Germinal center (tissue), 1 donor: ENCODE measurements around the gene PBOV1.

ENCODE experiments used
- DNase-seq: peaks from one replicate; pipeline ENCODE4 v3.0.0; 2012; ENCODE audit warnings: mixed read lengths, low spot score

The PBOV1 gene

GRCh38 chr6:138204792-138205384 lies 13.4 kb downstream of the PBOV1 start:
- no peak for DNase-seq

- no peak for DNase-seq
These were observed 14.0 kb downstream of the PBOV1 start for GRCh38 chr6:138204303-138204702.

- DNase-seq = no peak
These were observed 15.0 kb downstream of the PBOV1 start for GRCh38 chr6:138203315-138203714.

- no peak for DNase-seq
These were observed 16.5 kb downstream of the PBOV1 start for GRCh38 chr6:138201836-138202235.

GRCh38 chr6:138198430-138199091 lies 19.7 kb downstream of the PBOV1 start:
- DNase-seq = no peak

- DNase-seq = no peak
These were observed 20.7 kb downstream of the PBOV1 start for GRCh38 chr6:138197570-138197969.

- no peak for DNase-seq
These were observed 22.1 kb downstream of the PBOV1 start for GRCh38 chr6:138196122-138196738.

- DNase-seq = no peak
These were observed 24.0 kb downstream of the PBOV1 start for GRCh38 chr6:138194287-138194686.

GRCh38 chr6:138188278-138188941 lies 29.9 kb downstream of the PBOV1 start:
- DNase-seq = no peak

GRCh38 chr6:138187156-138187555 lies 31.1 kb downstream of the PBOV1 start:
- no peak for DNase-seq

- DNase-seq = no peak
These were observed 34.1 kb downstream of the PBOV1 start for GRCh38 chr6:138184230-138184629.

GRCh38 chr6:138183790-138184134 lies 34.5 kb downstream of the PBOV1 start:
- DNase-seq = no peak

- DNase-seq = no peak
These were observed 35.1 kb downstream of the PBOV1 start for GRCh38 chr6:138182939-138183789.

- no peak for DNase-seq
These were observed 41.5 kb downstream of the PBOV1 start for GRCh38 chr6:138176652-138177232.

GRCh38 chr6:138175596-138175995 lies 42.7 kb downstream of the PBOV1 start:
- DNase-seq = no peak
